Right lobe of liver (tissue), 4 donors: ENCODE results near the gene NUP62CL.

Source experiments
- POLR2A ChIP-seq: fragments of 450-650 bp; IDR thresholded peaks from one replicate; pipeline ENCODE4 v1.6.1; 2017; ENCODE audit warnings: antibody characterized with exemption, mild to moderate bottlenecking
- TF ChIP-seq, protein P1 (sequence below), 4 donors: fragments of 200-600 bp in 3 of 4; fragments of 450-650 bp in 1 of 4; IDR thresholded peaks; one replicate each; pipeline versions ENCODE4 v1.5.1 to v1.8.0; 2016 to 2022; ENCODE audit warnings: antibody characterized with exemption in 4 of 4, mild to moderate bottlenecking in 2 of 4
- donor health status: DM: no; HTN: no; CAD: no.
- donor health status: DM: no; HTN: no; CAD: no.
- donor health status: DM: no; HTN: yes; CAD: no.

DNA sequence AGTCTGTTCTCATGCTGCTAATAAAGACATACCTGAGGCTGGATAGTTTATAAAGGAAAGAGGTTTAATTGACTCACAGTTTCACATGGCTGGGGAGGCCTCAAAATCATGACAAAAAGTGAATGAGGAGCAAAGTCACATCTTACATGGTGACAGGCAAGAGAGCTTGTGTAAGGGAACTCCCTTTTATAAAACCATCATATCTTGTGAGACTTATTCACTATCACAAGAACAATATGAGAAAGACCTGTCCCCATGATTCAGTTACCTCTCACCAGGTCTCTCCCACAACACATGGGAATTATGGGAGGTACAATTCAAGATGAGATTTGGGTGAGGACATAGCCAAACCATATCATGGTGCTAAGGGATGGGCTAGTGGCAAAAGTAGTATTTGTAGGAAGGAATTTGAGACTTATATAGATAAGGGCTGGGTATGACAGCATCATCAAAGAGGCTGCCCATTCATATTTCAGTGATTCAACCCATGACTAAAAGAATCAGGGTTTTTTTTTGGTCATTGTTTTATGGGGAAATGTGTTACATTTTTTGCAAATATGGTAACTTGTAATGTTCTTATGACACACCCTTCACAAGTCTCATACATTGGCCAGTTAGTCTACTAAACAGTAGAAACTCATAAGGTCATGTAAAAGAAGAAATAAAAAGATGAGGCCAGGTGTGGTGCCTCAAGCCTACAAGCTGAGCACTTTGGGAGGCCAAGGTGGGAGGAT lies 34.7 kb downstream of the NUP62CL start:
- TF ChIP-seq, protein P1, sequence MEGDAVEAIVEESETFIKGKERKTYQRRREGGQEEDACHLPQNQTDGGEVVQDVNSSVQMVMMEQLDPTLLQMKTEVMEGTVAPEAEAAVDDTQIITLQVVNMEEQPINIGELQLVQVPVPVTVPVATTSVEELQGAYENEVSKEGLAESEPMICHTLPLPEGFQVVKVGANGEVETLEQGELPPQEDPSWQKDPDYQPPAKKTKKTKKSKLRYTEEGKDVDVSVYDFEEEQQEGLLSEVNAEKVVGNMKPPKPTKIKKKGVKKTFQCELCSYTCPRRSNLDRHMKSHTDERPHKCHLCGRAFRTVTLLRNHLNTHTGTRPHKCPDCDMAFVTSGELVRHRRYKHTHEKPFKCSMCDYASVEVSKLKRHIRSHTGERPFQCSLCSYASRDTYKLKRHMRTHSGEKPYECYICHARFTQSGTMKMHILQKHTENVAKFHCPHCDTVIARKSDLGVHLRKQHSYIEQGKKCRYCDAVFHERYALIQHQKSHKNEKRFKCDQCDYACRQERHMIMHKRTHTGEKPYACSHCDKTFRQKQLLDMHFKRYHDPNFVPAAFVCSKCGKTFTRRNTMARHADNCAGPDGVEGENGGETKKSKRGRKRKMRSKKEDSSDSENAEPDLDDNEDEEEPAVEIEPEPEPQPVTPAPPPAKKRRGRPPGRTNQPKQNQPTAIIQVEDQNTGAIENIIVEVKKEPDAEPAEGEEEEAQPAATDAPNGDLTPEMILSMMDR (IDR thresholded peaks at IDR 0.05), result no peak
- no peak for TF ChIP-seq POLR2A
